ENCODE measurements around the gene LRRC15. TPM values are rescaled to one million over a fixed set of nuclear protein-coding genes. Genes with fewer than 3 reads are reported as not detected.

The LRRC15 gene
- total RNA-seq, 1 experiment from 2014 or later: not detected

DNA sequence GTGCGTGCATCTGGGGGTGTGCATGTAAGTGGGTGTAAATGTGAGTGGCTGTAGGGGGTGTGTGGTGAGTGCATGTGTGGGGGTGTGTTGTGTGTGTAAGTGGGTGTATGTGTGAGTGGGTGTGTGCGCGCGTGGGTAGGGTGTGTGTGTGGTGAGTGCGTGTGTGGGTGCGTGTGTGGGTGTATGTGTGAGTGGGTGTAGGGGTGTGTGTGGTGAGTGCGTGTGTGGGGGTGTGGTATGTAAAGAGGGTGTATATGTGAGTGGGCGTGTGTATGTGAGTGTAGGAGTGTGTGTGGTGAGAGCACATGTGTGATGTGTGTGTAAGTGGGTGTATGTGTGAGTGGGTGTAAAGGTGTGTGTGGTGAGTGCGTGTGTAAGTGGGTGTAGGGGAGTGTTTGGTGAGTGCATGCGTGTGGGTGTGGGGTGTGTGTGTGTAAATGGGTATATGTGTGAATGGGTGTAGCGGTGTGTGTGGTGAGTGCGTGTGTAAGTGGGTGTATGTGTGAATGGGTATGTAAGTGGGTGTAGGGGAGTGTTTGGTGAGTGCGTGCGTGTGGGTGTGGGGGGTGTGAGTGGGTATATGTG, 17.5 kb downstream of the LRRC15 start:
- intact Hi-C loops (cut with micrococcal nuclease): no loop called here
- no TSS peak for BruUV-seq (replicated peaks)
- H3K4me1 Mint-ChIP-seq (ENCODE audit: insufficient read depth, unreplicated experiment): no peaks in the 10 kb centered on the region
- peaks cover 3% of the 10 kb centered on the region for H3K27me3 Mint-ChIP-seq (ENCODE audit: insufficient read depth, unreplicated experiment)
- ChIA-PET CTCF (no interaction called here), POLR2A (no interaction called here)
- H3K27ac Mint-ChIP-seq (ENCODE audit: low read depth, unreplicated experiment): no peak overlapping the region
- H3K9me3 Mint-ChIP-seq (ENCODE audit: unreplicated experiment): no peaks in the 10 kb centered on the region
- no peak for DNase-seq (ENCODE audit: unreplicated experiment)
- TF ChIP-seq CTCF (IDR thresholded peaks at IDR 0.05; ENCODE audit: unreplicated experiment): no peak
- H3K4me3 Mint-ChIP-seq (ENCODE audit: unreplicated experiment): no peak overlapping the region
- no peaks in the 10 kb centered on the region for H3K36me3 Mint-ChIP-seq (ENCODE audit: insufficient read depth, unreplicated experiment)

DNA sequence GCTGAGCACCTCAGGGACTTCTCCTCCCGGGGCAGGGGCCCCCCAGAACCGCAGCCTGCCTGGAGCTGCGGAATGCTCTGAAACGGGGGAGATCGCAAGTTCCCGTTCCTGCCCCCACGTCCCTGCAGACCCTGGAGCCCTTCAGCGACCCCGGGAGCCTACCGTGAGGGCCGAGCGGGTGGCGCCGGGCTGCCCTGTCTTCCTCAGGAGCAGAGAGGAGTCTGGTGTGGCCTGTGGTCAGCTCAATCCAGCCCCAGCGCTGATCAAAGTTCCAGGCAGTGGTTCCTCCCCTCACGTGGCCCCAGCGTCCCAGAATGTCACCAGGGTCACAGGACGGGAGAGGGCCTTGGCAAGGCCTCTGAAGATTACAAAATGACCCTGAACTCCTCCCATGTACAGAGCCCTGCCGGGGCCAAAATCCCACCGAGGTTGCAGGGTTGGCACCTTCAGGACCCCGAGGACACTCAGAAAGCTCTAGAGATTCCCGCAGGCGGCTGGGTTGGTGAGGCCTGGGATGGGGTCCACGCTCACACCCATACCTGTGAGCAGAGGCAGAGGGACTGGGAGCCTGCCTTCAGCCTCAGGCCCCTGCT, 18.4 kb downstream of the LRRC15 start, which contains the start of gene CPN2:
Gene CPN2, minus strand, starts transcription at position 249 of the 593 bp plus-strand sequence. CDS start 8,626 bp downstream, outside the sequence.
- H3K27me3 Mint-ChIP-seq (ENCODE audit: insufficient read depth, unreplicated experiment): no peaks in the 10 kb centered on the region
- H3K27ac Mint-ChIP-seq (ENCODE audit: low read depth, unreplicated experiment): no peak within 1 kb of the TSS
- H3K4me3 Mint-ChIP-seq (ENCODE audit: unreplicated experiment): no peak within 1 kb of the TSS
- CTCF ChIA-PET: interaction anchor here (0.7 to 2.1 kb wide), 2 partner anchors 9 to 570 kb away, joined by 3 to 4 read pairs; no protein-coding TSS in a partner anchor
- POLR2A ChIA-PET: no interaction called here
- no peak for DNase-seq (ENCODE audit: unreplicated experiment)
- intact Hi-C loops (cut with micrococcal nuclease): no loop called here
- no TSS peak for BruUV-seq (replicated peaks)
- no peaks in the 10 kb centered on the region for H3K9me3 Mint-ChIP-seq (ENCODE audit: unreplicated experiment)
- H3K4me1 Mint-ChIP-seq (ENCODE audit: insufficient read depth, unreplicated experiment): no peaks in the 10 kb centered on the region
- no peaks in the 10 kb centered on the region for H3K36me3 Mint-ChIP-seq (ENCODE audit: insufficient read depth, unreplicated experiment)
- TF ChIP-seq CTCF (IDR thresholded peaks at IDR 0.05; ENCODE audit: unreplicated experiment): no peak

DNA sequence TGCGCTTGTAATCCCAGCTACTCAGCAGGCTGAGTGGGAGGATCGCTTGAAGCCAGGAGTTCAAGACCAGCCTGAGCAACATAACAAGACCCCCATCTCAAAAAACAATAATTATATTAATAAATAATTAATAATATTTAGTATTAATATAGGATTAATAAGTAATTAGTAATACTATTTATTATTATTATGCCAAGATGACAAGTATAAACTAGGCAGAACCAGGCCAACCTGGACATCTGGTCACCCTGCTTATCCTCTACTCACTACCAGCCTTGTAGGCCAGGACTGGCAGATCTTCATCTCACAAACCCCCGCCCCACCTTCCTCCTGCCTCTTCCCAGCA, 18.8 kb downstream of the LRRC15 start:
- no peak overlapping the region for H3K4me3 Mint-ChIP-seq (ENCODE audit: unreplicated experiment)
- ChIA-PET POLR2A (no interaction called here), CTCF (interaction anchor here (0.6 to 2.1 kb wide), 4 partner anchors 9 to 1540 kb away, joined by 3 to 4 read pairs (median 3); no protein-coding TSS in a partner anchor)
- H3K27ac Mint-ChIP-seq (ENCODE audit: low read depth, unreplicated experiment): no peak overlapping the region
- TF ChIP-seq CTCF (IDR thresholded peaks at IDR 0.05; ENCODE audit: unreplicated experiment): no peak
- H3K36me3 Mint-ChIP-seq (ENCODE audit: insufficient read depth, unreplicated experiment): no peaks in the 10 kb centered on the region
- intact Hi-C loops (cut with micrococcal nuclease): no loop called here
- no peaks in the 10 kb centered on the region for H3K27me3 Mint-ChIP-seq (ENCODE audit: insufficient read depth, unreplicated experiment)
- no peak for DNase-seq (ENCODE audit: unreplicated experiment)
- no peaks in the 10 kb centered on the region for H3K9me3 Mint-ChIP-seq (ENCODE audit: unreplicated experiment)
- H3K4me1 Mint-ChIP-seq (ENCODE audit: insufficient read depth, unreplicated experiment): no peaks in the 10 kb centered on the region
- no TSS peak for BruUV-seq (replicated peaks)

GRCh38 chr3:194348354-194348753, 21.2 kb downstream of the LRRC15 start:
- no peak for TF ChIP-seq CTCF (IDR thresholded peaks at IDR 0.05; ENCODE audit: unreplicated experiment)
- CTCF ChIA-PET: interaction anchor here (6.9 kb wide), 1 partner anchor 684 kb away, joined by 78 read pairs; no protein-coding TSS in a partner anchor

More at GRCh38 chr3:194348354-194348753, 21.2 kb downstream of the LRRC15 start:
- Mint-ChIP-seq H3K27ac (ENCODE audit: low read depth, unreplicated experiment) (no peak overlapping the region), H3K36me3 (ENCODE audit: insufficient read depth, unreplicated experiment) (no peaks in the 10 kb centered on the region), H3K4me3 (ENCODE audit: unreplicated experiment) (no peak overlapping the region), H3K4me1 (ENCODE audit: insufficient read depth, unreplicated experiment) (no peaks in the 10 kb centered on the region), H3K27me3 (ENCODE audit: insufficient read depth, unreplicated experiment) (no peaks in the 10 kb centered on the region), H3K9me3 (ENCODE audit: unreplicated experiment) (no peaks in the 10 kb centered on the region)
- POLR2A ChIA-PET: interaction anchor here (0.5 kb wide), 1 partner anchor 26 kb away, joined by 3 read pairs; no protein-coding TSS in a partner anchor
- intact Hi-C loops (cut with micrococcal nuclease): no loop called here
- DNase-seq (ENCODE audit: unreplicated experiment): no peak
- no TSS peak for BruUV-seq (replicated peaks)

Data from MCF 10A (cell line).